T-helper 2 cell treated with Interferon-gamma antibody and Interleukin-4, amounts not matched to agents 100 ng/mL and 5 ng/mL, for 36 hours (primary cell): ENCODE data around the gene DAND5. TPM values are rescaled to one million over a fixed set of nuclear protein-coding genes. Genes with fewer than 3 reads are reported as not detected.

Experiments
- intact Hi-C: fragments of 100-400 bp; cut with micrococcal nuclease; formaldehyde crosslinking; loops from one replicate; pipeline ENCODE4 v1.15.1; 2023
- total RNA-seq: library from RNA; stranded (reverse); gene quantifications from 2 replicates; pipeline ENCODE4 v1.2.3, GENCODE V29; 2022

DAND5 gene
- not detected in 2 replicates for total RNA-seq

GRCh38 chr19:12969292-12969988 is at the start of gene DAND5:
Gene DAND5, plus strand, starts transcription at chr19:12969576. Its CDS starts 85 bp downstream, at chr19:12969661.
- intact Hi-C loops, result no loop called here

- intact Hi-C loops, result no loop called here
Observed at GRCh38 chr19:12921047-12921446, 48.3 kb upstream of the DAND5 start.

- intact Hi-C loops, result no loop called here
Observed at GRCh38 chr19:12922959-12923358, 46.4 kb upstream of the DAND5 start.

GRCh38 chr19:12924621-12925310 is 44.6 kb upstream of the DAND5 start:
- intact Hi-C loops, result no loop called here

- intact Hi-C loops, result loop anchor here (10.0 kb wide), 1 partner anchor 165 kb away; no protein-coding TSS in a partner anchor
Observed at GRCh38 chr19:12930002-12930645, 39.3 kb upstream of the DAND5 start.

- intact Hi-C loops, result loop anchor here (2.0 to 10.0 kb wide), 2 partner anchors 14 to 168 kb away; partner anchors contain the start of gene SYCE2
Observed at GRCh38 chr19:12932392-12933286, 36.7 kb upstream of the DAND5 start.

GRCh38 chr19:12933287-12934072 is 35.9 kb upstream of the DAND5 start, which contains the start of gene FARSA:
Gene FARSA, minus strand, starts transcription at chr19:12933711. Its CDS starts 15 bp downstream, at chr19:12933696.
- intact Hi-C loops, result loop anchor here (2.0 to 10.0 kb wide), 2 partner anchors 15 to 169 kb away; partner anchors contain the start of gene SYCE2

GRCh38 chr19:12935071-12935470 is 34.3 kb upstream of the DAND5 start:
- intact Hi-C loops, result loop anchor here (5.0 to 10.0 kb wide), 2 partner anchors 170 to 217 kb away; partner anchors contain the start of genes IER2 and STX10

GRCh38 chr19:12936582-12936981 is 32.8 kb upstream of the DAND5 start:
- intact Hi-C loops, result loop anchor here (5.0 to 10.0 kb wide), 2 partner anchors 172 to 216 kb away; partner anchors contain the start of genes IER2 and STX10

- intact Hi-C loops, result loop anchor here (5.0 to 10.0 kb wide), 2 partner anchors 173 to 215 kb away; partner anchors contain the start of genes IER2 and STX10
Observed at GRCh38 chr19:12937093-12937926, 32.1 kb upstream of the DAND5 start.

GRCh38 chr19:12937927-12938778 is 31.2 kb upstream of the DAND5 start, which contains the start of gene CALR:
Gene CALR, plus strand, starts transcription at chr19:12938609. Its CDS starts 71 bp downstream, at chr19:12938680.
- intact Hi-C loops, result loop anchor here (1.0 to 10.0 kb wide), 3 partner anchors 47 to 214 kb away; partner anchors contain the start of genes GCDH, IER2 and STX10

- intact Hi-C loops, result loop anchor here (1.0 to 10.0 kb wide), 3 partner anchors 48 to 213 kb away; partner anchors contain the start of genes GCDH, IER2 and STX10
Observed at GRCh38 chr19:12938779-12939601, 30.4 kb upstream of the DAND5 start.

- intact Hi-C loops, result loop anchor here (5.0 to 10.0 kb wide), 3 partner anchors 175 to 1145 kb away; partner anchors contain the start of genes C19orf67, IER2 and STX10
Observed at GRCh38 chr19:12939975-12940423, 29.4 kb upstream of the DAND5 start.

- intact Hi-C loops, result loop anchor here (10.0 kb wide), 1 partner anchor 1144 kb away; the partner anchor contains the start of gene C19orf67
Observed at GRCh38 chr19:12940897-12941296, 28.5 kb upstream of the DAND5 start.

GRCh38 chr19:12943437-12944044 is 25.8 kb upstream of the DAND5 start:
- intact Hi-C loops, result loop anchor here (10.0 kb wide), 1 partner anchor 1141 kb away; the partner anchor contains the start of gene C19orf67
